Stimulated activated CD8-positive, alpha-beta memory T cell treated with anti-CD3 and anti-CD28 coated beads, Interleukin-7, amount 100 ng/mL, for 24 hours (primary cell): ENCODE data around the gene ARHGAP28.
"Not testable (repeated sequence)": the region's sequence is repeated elsewhere in the genome, so short reads cannot be mapped to it uniquely, and the experiment has no call there.

Experiments
- DNase-seq: peaks from one replicate; pipeline ENCODE4 v3.0.0-alpha.2; 2020; ENCODE audit warnings: low read depth

ARHGAP28 gene

DNA sequence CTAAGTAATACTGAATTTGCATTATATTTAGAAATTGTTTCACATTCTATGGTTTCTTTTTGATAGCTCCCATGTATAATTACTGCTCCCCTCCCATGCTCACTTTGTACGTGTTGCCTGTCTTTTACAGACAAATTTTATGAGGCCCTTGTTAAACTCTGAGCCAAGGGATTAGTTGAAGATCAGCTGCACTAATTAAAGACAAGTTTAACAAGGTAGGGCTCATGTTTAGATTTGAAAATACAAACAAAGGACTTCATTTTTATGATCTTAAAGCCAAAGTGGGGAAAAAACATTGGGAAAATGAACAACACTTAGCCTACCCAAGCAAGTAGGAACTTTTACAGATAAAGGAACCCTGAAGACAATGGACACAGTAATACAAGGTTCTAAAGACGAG lies 46.2 kb downstream of the ARHGAP28 start:
- DNase-seq = no peak

DNA sequence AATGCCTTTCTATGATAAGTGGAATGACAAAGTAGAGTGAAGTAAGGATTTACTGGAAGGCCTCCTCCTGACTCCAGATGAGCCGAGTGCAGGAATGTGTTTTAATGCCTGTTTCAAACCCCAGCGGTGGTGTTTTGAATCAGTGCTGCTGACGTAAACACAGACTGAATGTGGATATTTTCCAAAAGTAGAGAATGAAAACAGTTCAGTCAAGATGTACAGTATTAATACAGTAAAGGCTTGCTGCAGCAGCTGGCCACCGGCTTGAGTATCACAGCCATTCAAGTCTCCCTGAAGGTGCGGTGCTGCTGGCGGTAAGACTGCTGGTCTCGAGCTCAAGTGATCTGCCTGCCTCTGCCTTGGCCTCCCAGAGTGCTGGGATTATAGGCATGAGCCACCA lies 46.7 kb downstream of the ARHGAP28 start:
- no peak for DNase-seq

DNA sequence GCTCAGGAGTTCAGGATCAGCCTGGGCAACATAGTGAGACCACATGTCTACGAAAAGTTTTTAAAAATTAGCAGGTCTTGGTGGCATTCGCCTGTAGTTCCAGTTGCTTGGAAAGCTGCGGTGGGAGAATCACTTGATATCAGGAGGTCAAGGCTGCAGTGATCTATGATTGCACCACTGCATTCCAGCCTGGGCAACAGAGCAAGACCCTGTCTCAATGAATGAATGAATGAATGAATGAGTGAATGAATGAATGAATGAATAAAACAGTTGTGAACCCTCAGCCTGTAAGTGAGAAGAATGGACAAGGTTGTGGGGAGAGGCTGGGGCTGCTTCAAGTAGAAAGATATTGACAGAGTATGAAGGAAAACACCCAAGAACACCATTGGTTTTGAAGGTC lies 48.0 kb downstream of the ARHGAP28 start:
- no peak for DNase-seq

DNA sequence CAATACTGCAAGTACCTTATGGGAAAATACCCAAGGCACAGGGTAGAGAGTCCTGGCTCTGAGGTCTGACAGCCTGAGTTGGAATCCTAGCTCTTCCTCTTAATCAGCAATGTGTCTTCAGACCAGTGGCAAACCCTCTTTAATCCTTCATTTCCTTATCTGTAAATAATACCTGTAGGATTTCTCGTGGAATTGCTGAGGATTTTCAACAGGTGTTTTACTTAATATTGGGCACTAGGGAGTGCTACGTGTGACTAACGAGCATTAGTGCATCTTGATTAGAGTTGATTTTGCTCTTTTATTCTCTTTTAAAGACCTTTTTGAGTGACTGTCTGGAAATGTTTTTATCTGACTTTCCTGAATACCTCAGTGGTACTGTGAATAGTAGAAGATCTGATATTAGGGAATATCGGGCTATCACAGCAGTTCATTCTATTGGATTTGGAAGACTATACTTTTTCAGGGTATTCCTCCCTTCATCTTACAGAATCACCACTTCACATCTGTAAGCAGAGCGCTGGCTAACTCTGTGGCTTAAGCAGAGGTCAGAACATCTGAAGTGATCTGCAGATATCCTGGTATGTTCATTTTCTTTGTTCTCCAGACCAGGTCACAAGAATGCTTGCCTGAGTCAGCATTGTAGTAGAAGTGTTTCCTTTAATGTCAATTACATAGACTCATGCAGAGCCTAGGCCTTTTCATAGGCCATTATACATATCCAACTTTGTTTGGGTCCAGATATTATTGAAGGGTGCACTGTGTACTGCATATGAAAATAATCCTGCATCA lies 49.1 kb downstream of the ARHGAP28 start:
- DNase-seq = no peak

DNA sequence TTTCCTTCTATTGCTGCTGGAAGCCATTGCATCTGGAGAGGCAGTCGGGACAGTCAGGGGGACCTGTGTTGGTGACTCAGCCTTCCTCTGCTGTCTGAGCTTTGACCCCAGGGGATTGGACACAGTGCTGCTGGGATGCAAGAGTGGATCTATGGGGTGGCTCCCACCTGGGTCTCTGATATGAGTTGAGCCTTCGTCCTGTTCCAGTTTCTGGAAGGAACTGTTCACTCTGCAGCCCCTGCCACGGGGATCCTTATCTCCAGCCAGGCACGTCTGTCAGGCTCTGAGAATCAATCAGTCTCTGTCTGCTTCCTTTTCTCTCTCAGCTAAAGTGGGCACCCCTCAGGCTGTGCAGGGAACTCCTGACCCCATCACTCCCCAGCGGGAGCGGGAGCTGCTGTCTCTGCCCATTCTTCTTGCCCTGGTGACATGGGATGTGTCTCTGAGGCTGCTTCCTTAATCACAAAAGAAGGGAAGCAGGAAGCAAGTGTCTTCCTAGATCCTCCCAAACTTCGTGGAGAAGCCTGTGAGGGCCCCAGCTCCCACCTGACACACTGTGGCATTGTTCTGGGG lies 51.7 kb downstream of the ARHGAP28 start:
- no peak for DNase-seq

DNA sequence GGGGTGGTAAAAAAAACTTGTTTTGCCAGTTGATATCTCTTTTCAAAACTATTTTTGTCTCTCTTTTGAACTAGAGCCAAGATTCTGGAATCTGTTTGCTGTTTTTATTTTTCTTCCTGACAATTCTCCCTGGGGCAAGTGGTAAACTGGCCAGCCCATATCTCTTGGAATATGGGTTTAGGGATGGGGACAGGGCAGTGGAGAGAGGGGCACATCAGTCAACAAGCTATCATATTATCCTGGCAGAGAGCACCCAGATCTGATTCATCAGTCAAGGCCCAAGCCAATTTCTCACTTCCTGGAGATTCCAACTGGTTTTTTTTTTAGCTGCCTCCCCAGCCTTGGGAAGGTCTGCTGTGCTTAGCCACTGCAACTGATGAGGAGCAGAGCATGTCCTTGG lies 52.3 kb downstream of the ARHGAP28 start:
- no peak for DNase-seq

DNA sequence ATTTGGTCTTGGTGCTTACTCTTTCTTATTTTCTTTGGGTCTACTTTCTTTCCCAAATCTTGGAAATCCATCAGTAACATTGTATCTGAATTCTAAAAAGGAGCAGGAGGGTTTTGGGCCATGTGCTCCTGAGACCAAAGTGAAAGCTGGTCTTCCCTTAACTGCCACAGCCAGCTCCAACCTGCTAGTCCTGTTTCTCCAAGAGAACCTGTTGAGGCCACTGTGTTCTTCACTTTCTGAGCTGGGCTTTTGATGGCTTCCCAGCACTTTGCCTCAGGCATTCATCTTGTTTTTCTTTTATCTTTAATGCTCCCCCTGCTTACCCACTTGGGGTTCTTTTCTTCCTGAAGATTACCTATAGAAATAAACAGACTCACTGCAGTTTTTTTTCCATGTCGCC lies 53.3 kb downstream of the ARHGAP28 start:
- no peak for DNase-seq

DNA sequence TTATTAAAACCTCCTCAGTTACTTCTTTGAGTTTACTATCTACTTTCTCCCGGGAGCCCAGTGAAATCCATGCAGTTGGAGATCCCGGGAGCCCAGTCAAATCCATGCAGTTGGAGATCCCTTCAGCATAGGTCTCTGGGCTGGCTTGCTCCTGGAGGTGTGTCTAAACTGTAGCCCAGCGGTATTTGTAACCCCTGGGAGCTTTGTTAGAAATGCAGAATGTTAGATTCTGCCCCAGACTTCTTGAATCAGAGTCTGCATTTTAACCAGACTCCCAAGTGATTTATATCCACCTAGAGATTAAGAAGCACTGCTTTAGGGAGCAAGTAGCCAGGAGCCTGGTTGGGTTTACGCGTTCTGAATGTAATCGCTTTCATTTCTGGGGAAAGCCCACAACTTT lies 54.5 kb downstream of the ARHGAP28 start:
- DNase-seq = no peak

DNA sequence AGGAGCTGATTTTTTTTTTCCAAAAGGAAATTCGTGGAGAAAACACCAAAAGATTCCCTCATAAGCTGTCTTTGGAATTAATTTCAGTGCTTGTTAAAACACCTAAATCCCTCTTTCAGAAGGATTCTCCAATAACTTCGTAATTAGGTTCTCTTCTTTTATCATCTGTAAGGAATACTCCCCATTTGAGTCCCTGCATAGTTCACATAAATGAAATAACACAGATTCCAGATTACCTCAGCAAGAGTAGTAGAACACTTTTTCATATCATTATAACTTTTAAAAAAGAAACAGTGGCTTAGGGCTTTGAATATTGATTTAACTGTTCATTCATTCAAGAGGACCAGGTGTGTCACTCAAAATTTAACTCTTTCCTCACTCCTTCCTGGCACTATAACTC lies 55.5 kb downstream of the ARHGAP28 start:
- DNase-seq = no peak

DNA sequence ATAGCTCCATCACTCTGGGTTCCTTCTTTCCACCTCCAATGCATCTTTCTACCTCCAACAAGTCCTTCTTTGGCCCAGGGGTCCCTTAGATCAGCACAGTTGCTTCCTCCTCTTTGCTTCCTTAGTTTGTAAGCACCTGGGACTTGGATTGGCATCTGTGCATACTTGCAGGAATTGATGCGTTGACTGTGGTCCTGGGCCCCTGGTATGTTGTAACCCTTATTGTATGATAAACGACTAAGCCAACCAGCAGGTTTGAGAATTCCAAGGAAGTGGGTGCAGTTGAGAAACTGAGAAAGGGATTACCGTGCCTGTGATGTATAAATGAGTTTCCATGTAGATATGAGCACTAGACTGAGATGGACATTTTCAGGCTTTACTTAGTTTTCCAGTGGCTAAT lies 55.9 kb downstream of the ARHGAP28 start:
- no peak for DNase-seq

DNA sequence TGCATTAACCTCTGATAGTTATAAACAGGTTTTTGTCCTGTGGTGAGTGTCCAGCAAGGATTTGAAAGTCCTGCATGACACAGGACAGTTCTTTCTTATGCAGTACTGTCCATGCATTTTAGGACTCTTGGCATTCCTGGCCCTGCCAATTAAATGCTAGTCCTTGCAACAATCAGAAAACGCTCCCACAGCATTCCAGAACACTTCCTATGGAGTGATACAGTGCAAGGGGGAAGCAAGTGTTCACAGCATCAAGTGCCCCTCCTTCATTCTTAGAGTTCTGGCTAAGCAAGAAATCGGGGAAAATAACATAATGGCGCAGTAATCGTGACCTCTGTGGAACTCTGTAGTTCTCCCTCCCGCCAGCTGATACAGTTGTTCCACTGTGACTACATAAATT lies 62.9 kb downstream of the ARHGAP28 start:
- no peak for DNase-seq

DNA sequence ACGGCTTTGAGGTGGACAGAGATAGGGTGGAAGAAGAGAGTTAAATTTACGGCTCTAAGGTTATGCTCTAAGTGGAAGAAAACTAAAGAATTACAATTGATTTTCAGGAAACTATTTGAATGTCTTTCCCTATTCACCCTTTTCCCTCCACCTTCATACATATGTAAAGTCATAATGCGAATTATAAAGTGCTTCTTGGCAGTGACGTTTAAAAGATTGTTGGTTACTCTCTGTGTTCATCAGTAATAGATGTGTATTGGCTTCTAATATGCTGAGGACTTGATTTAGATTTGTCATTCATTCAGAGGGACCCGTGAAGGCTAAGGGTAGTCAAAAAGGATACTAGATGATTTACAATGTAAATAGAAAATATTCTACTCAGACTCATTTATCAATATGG lies 63.9 kb downstream of the ARHGAP28 start:
- DNase-seq = no peak

DNA sequence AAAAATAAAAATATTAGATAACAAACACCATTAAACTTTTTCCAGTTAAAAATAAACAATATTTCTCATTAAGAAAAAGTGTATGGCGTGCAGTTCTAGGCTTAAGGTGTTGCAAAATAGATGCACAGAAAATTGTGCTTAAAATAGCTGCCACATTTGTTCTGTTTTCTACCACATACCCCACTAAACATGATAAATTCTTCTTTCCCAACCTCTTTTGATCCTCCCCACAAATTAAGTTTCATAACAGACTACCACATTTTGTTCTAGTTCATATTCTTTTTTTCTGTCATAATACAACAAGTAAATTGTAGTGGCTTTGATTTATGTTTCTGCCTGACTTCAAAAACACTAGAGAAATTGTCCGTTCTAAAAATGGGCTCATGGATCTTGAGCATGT lies 64.5 kb downstream of the ARHGAP28 start:
- DNase-seq = no peak

DNA sequence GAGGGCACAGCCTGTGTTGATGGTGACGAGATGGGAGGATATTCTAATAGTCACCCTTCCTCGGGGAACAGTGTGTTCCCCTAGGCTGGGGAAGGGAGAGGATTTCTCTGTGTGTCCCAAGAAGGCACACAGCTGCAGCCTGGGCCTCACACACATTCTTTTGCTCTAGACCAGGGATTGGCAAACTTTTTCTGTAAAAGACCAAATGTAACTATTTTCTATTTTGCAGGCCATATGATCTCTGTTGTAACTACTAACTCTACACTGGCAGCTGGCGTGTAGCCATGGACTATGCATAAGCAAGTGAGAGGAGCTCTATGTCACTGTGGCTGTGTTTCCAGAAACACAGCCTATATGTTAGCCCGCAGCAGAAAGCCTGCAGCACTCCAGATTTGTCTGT lies 65.8 kb downstream of the ARHGAP28 start:
- DNase-seq = no peak

DNA sequence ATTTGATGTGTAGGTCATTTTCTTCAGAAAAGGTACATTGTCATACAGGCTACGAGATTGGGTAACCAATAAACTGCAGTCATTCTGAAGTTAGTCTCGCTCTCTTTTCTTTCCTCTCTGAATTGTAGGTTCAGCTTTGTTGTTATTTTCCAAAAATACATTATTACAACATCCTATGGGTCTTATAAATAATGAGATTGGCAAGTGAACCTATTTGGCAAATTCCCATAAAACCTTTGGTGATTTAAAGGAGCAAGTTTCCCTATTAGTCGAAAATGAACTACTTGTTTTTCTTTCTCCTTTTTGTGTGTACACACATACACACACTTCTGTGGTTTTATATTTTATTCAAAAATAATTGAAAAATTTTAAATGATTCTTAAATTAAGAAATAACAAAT lies 67.0 kb downstream of the ARHGAP28 start:
- DNase-seq = no peak

DNA sequence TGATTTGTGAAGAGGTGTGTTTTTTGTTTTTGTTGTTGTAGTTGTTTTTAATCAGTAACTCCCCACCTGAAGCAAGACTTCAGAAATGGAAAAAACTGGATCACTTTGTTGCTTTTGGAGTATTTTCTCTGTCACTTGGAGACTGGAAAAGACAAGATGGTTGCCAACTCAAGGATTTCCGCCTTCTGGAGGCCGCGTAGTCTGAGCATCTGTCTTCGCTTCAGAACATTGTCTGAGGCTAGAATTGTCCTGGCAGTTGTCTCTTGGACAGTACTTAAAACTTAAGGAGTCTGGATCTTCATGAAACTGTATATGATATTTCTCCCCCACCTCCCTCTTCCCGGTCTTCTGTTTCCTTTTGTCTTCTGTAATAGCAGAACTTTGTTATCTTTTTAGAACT lies 67.7 kb downstream of the ARHGAP28 start:
- DNase-seq = no peak

DNA sequence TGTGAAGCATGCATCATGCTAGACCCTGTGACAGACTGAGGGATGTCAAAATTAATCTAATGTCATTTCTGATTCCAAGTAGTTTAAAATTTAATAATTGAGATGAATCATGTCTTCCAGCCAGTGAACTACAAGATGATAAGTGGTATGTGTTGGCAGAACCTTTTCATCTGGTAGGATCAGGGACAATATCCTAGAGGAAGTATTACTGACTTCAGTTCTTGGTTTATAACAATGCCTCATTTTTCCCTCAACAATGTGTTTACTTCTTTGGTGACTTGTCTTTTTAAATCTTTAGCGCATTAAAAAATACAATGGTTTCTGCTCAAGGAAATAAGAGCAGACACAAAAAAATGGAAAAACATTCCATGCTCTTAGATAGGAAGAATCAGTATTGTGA lies 69.4 kb downstream of the ARHGAP28 start:
- DNase-seq = no peak

DNA sequence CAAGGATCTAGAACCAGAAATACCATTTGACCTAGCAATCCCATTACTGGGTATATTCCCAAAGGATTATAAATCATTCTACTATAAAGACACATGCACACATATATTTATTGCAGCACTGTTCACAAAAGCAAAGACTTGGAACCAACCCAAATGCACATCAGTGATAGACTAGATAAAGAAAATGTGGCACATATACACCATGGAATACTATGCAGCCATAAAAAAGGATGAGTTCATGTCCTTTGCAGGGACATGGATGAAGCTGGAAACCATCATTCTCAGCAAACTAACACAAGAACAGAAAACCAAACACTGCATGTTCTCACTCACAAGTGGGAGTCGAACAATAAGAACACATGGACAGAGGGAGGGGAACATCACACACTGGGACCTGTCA lies 70.8 kb downstream of the ARHGAP28 start:
- DNase-seq = not testable (repeated sequence)

DNA sequence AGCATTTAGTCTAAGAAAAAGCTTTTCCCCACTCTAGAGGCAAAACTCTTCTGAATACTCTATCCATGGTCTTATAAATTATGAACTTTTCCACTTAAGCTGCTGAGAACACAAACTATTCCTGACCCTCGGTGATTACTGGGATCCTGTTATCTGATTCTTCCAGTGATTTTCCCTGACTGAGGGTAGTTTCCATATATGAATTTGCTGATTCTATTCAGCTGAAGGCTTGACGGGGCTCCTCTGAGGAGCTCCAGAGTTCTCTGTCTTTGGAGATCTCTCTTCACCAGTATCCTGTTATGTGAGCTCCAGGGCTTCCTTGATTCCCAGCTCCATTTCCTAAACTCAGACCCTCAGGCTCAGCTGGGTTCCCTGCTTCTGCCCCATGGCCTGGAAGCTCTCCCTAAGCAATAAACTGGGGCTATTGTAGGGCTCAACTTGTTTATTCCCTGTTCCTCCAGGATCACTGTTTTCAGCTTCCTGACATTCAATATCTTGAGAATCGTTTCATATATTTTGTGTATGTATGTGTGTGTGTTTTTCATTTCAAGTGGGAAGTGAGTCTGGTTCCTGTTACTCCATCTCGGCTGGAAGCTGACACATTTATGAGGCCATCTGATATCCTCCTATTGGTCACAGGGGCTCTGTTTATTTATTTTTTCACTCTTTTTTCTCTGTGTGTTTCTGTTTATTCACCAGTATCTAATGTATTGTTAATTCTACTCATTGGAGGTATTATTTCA lies 78.2 kb downstream of the ARHGAP28 start:
- DNase-seq = no peak

DNA sequence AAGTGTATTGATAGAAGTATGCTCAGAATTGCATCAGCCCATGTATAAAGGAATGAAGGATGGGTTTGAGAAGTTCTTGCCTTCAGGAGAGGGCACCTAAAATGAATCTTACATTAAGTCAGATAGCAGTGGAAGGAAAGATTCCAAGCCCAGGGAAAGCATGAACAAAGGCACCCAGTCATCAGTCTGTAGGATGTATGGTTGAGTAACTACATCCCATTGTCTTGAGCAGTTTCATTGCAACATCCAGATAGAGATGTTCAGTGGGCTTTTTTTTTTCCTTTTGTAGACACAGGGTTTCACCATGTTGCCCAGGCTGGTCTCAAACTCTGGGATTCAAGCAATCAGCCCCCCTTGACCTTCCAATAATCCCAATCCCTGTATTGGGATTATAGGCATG lies 80.7 kb downstream of the ARHGAP28 start:
- no peak for DNase-seq

DNA sequence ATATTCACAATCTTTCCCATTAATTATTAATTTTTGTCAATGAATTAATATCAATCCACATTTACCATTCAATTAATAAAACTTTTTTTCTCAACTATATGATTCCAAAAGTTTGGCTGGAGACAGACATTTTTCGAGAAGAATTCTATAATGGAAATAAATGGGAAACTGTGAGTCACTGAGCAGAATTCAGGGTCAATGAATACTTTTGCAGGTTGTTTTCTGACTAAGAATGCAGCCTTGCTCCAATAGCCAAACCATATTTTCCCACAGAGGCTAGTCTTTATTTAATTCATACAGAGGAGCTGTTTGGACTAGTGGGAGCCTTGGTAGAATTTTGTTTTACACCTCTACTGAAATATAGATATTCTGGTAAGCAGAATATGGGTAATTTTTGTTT lies 82.3 kb downstream of the ARHGAP28 start:
- no peak for DNase-seq

DNA sequence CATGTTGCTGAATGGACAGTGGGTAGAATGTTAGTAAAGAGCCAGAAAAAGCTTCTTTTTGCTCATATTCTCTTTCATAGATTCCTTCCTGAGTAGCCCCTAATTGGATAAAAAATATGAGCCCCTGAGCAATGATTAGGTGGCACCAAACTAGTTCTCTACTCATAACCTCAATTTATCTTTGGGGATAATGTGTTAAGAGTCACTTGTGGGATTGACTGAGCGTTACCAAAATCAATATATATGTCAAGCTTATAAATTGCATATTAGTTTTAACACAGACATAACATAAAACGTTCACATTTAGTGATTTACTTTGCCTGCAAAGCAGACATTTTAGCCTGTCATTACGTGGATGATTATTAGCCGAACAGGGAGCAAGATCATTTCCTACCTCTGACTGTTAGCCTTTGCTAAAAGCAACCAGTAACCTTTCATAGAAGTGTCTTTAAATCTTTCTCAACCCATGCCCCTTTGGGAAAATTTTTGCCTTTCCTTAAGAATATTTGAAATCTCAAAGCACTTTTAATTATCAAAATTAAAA lies 85.4 kb downstream of the ARHGAP28 start:
- DNase-seq = no peak

DNA sequence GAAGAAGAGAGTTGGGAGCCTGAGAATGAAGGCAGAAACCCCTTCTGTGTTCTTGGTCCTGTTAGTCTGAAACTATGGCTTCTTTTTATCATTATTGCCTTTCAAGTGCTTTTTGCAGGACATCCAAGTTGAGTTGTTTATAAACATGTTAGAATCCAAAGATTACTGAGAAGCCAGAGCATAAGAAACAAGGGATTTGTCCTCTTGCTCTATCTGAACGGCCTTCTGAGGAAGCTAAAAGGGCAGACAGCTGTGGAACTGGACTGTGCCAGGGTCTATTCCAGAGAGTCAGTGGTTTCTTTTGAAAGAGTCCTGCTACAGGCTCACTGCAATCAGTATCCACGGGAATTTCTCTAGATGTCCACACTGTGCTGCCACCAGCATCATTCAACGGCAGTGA lies 86.6 kb downstream of the ARHGAP28 start:
- DNase-seq = no peak
